ENCODE data around the gene TSSK3.
A peak's percentile ranks its signal among the peaks of the same experiment; 100 is the strongest.

Gene TSSK3

DNA sequence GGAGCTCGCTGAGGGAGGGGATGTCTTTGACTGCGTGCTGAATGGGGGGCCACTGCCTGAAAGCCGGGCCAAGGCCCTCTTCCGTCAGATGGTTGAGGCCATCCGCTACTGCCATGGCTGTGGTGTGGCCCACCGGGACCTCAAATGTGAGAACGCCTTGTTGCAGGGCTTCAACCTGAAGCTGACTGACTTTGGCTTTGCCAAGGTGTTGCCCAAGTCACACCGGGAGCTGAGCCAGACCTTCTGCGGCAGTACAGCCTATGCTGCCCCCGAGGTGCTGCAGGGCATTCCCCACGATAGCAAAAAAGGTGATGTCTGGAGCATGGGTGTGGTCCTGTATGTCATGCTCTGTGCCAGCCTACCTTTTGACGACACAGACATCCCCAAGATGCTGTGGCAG, 1.4 kb downstream of the TSSK3 start:
- no peak overlapping the region for H3K4me3 ChIP-seq (ENCODE audit: low read depth, low read length)
- DNase-seq (ENCODE audit: low read depth): no peak
- TF ChIP-seq, protein P1, sequence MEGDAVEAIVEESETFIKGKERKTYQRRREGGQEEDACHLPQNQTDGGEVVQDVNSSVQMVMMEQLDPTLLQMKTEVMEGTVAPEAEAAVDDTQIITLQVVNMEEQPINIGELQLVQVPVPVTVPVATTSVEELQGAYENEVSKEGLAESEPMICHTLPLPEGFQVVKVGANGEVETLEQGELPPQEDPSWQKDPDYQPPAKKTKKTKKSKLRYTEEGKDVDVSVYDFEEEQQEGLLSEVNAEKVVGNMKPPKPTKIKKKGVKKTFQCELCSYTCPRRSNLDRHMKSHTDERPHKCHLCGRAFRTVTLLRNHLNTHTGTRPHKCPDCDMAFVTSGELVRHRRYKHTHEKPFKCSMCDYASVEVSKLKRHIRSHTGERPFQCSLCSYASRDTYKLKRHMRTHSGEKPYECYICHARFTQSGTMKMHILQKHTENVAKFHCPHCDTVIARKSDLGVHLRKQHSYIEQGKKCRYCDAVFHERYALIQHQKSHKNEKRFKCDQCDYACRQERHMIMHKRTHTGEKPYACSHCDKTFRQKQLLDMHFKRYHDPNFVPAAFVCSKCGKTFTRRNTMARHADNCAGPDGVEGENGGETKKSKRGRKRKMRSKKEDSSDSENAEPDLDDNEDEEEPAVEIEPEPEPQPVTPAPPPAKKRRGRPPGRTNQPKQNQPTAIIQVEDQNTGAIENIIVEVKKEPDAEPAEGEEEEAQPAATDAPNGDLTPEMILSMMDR (IDR thresholded peaks at IDR 0.05; ENCODE audit: low read depth, low read length, missing control alignments): no peak

DNA sequence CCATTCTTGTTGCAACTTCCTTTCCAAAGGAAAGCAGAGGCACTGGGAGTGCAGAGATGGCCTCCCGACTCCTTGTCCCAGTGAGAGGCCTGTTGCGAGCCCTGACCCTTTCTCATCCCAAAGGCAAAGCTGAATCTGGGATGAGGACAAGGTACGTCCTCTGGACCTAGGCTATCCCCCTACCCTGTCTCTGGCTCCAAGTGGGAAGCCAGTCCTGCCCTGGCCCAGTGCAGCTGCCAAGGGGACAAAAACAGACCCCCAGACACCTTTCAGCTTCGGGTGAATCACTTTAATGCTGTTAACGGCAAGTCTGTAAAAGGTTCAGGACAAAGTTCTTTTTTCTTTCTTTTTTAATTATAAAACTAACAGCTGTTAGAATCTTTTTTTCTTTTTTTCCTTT, 2.5 kb downstream of the TSSK3 start:
- TF ChIP-seq, protein P1 (IDR thresholded peaks at IDR 0.05; ENCODE audit: low read depth, low read length, missing control alignments): no peak
- H3K4me3 ChIP-seq (ENCODE audit: low read depth, low read length): no peak overlapping the region
- no peak for DNase-seq (ENCODE audit: low read depth)

DNA sequence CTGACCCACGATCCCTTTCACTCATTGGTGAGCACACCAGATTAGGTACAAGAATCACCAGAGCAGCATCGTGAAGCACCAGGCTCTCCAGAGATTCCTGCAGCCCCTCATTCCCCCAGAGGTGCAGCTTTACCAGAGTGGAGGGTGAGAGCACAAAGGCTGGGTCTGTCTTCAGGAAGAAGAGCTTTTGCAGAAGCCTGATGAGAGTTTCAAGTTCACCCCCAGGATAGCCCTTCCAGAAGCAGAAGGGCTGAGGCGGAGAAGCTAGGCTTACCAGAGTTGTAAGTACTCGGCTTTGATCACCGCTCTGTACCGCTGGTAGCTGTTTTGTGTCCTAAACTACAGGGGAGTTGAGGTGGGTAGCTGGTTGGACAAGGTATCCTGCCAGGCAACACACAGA, 3.1 kb downstream of the TSSK3 start:
- H3K4me3 ChIP-seq (ENCODE audit: low read depth, low read length): no peak overlapping the region
- DNase-seq (ENCODE audit: low read depth): no peak
- TF ChIP-seq, protein P1 (IDR thresholded peaks at IDR 0.05; ENCODE audit: low read depth, low read length, missing control alignments): no peak

DNA sequence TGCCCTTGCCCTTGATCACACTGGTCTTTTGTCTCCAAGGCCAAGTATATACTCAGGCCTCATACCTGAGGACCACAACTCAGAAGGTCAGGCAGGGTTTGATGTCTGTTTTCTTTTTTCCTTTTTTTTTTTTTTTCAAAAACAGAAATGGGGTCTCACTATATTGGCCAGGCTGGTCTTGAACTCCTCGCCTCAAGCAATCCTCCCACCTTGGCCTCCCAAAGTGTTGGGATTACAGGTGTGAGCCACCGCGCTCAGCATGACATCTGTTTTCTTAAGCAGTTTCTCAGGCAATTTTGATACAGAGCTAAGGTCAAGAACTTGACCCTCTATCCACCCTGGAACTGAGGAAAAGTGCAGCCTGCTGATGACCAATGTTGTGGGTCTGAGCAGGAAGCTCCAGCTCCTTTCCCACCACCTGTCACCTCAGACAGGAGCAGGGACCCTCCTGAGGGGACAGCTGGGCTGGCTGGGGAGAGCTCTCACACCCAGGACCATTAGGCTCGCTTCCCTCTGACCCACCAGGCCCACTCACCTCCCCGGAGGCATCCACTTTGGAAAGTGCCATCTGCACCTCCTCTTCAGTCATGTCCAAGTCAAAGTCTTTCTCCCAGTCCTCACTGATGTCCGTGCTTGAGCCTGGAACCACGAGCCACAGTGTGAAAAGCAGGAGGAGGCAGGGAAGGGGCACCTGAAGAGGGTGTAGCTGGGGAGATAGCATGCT, 5.7 kb downstream of the TSSK3 start:
- no peak overlapping the region for H3K4me3 ChIP-seq (ENCODE audit: low read depth, low read length)
- TF ChIP-seq, protein P1 (IDR thresholded peaks at IDR 0.05; ENCODE audit: low read depth, low read length, missing control alignments): no peak
- DNase-seq (ENCODE audit: low read depth): no peak

DNA sequence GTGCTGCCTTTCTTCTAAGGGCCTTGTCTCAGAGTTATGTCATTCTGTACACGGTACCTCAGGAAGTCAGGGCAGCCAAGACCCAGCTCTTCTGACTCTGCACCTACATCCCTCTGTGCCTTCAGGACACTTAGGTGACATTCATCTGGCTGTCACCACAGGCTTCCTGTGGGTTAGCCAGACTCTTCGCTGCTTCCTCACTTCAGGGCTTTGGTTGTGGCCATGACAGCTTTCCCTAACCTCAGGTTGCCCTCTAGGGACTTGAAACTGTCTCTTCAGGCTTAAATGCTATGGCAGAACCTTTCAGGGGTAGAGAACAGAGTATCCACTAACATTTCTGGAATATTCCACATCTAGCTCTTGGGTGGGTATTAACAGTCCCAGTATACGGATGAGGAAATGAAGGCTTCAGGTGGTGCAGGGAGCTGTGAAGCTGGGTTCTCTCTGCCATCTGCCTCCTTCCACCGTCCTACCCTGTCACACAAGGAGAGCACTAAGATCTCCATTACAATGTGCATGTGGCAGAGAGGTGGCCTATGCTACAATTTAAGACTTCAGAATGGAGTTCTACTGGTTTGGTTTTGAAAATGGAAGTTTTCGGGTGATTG, 9.9 kb downstream of the TSSK3 start:
- H3K4me3 ChIP-seq (ENCODE audit: low read depth, low read length): no peak overlapping the region
- TF ChIP-seq, protein P1 (IDR thresholded peaks at IDR 0.05; ENCODE audit: low read depth, low read length, missing control alignments): peak; percentile 27
- DNase-seq (ENCODE audit: low read depth): peak; percentile 30

DNA sequence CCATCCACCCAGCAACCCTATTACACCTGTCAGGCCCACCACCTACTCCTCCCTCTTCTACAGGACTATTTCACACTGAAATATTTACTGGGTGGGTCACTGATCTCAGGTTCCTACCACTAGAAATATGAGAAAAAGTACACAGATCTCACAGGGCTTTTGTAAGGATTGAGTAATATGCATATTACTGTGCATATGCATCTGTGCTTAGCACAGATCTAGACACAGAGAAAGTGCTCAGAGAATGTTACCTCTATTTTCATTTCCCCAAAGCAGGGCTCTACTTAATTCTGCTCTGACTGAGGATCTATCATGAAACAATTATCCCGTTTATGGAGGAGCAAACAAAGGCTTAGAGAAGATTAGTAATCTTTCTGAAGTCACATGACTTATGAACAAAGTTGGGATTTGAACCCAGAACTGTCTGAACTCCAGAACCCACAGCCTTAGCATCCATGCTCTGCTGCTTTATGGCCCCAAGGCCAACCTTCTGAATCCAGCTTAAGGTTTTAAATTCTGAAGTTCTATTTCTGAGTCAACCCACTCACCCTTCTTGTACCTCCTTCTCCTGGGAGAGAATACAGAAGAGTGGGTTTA, 11.8 kb downstream of the TSSK3 start:
- H3K4me3 ChIP-seq (ENCODE audit: low read depth, low read length): no peak overlapping the region
- no peak for DNase-seq (ENCODE audit: low read depth)
- TF ChIP-seq, protein P1 (IDR thresholded peaks at IDR 0.05; ENCODE audit: low read depth, low read length, missing control alignments): no peak

All from GM12864 (cell line).